DND-41 (cell line): ENCODE results near the gene POFUT2.

Experiments
- ATAC-seq: fragments of 200-7000 bp; cut with Tn5 transposase; 3 replicates; pipeline ENCODE4 v1.9.1; 2021; ENCODE audit warnings: low read depth; ENCODE audit not compliant: insufficient read depth
- DNase-seq: peaks from one replicate; pipeline ENCODE4 v3.0.0-alpha.2; 2020
- H2AFZ ChIP-seq: 2 replicates; pipeline ENCODE4 v1.6.0; 2012; ENCODE audit warnings: low read depth, low read length
- H3K27ac ChIP-seq: 2 replicates; pipeline ENCODE4 v1.5.1; 2012; ENCODE audit warnings: low read length, inconsistent platforms
- H3K27me3 ChIP-seq: fragments of 200-600 bp; sonication (generic); 2 replicates; pipeline ENCODE4 v1.6.0; 2012; ENCODE audit warnings: low read length, mild to moderate bottlenecking, inconsistent platforms; ENCODE audit not compliant: insufficient read depth, poor library complexity
- H3K36me3 ChIP-seq: 2 replicates; pipeline ENCODE4 v1.5.1; 2012; ENCODE audit warnings: low read length, inconsistent platforms; ENCODE audit not compliant: insufficient read depth
- H3K4me1 ChIP-seq: 2 replicates; pipeline ENCODE4 v1.5.1; 2012; ENCODE audit warnings: mild to moderate bottlenecking, low read length; ENCODE audit not compliant: insufficient read depth
- H3K4me2 ChIP-seq: 2 replicates; pipeline ENCODE4 v1.6.0; 2012; ENCODE audit warnings: mild to moderate bottlenecking, moderate library complexity, low read length, inconsistent platforms; ENCODE audit not compliant: insufficient read depth
- H3K4me3 ChIP-seq, 2 experiments: fragments of 200-600 bp in 1 of 2; shearing (Covaris generic) in 1 of 2; 2 replicates each; pipeline ENCODE4 v1.5.1; 2012 to 2016; ENCODE audit warnings: inconsistent platforms in 2 of 2, low read length in 2 of 2, mild to moderate bottlenecking in 2 of 2, low read depth in 1 of 2, moderate library complexity in 1 of 2
- H3K79me2 ChIP-seq: 2 replicates; pipeline ENCODE4 v1.6.0; 2012; ENCODE audit warnings: low read length, inconsistent platforms; ENCODE audit not compliant: insufficient read depth
- H3K9ac ChIP-seq: 2 replicates; pipeline ENCODE4 v1.6.0; 2012; ENCODE audit warnings: low read depth, mild to moderate bottlenecking, inconsistent platforms, low read length, moderate library complexity
- H3K9me3 ChIP-seq: 2 replicates; pipeline ENCODE4 v1.5.1; 2012; ENCODE audit warnings: low read length, moderate library complexity, mild to moderate bottlenecking, inconsistent platforms; ENCODE audit not compliant: insufficient read depth, severe bottlenecking
- H4K20me1 ChIP-seq: 2 replicates; pipeline ENCODE4 v1.6.0; 2012; ENCODE audit warnings: low read length; ENCODE audit not compliant: insufficient read depth
- EZH2 ChIP-seq: IDR thresholded peaks from 3 replicates; pipeline ENCODE4 v1.6.1; 2012; ENCODE audit warnings: borderline replicate concordance, low read depth, mild to moderate bottlenecking, moderate library complexity, low read length, inconsistent platforms; ENCODE audit not compliant: severe bottlenecking
- TF ChIP-seq, protein P1 (sequence below): IDR thresholded peaks from 2 replicates; pipeline ENCODE4 v1.5.1; 2012; ENCODE audit warnings: borderline replicate concordance, low read length, moderate library complexity, mild to moderate bottlenecking; ENCODE audit not compliant: poor library complexity, severe bottlenecking; ENCODE audit errors: extremely low read depth

The POFUT2 gene

GRCh38 chr21:45322960-45323461, 35.3 kb upstream of the POFUT2 start:
- Histone ChIP-seq H3K27ac (no peak overlapping the region), H2AFZ (no peak overlapping the region), H3K9me3 (no peaks in the 10 kb centered on the region), H3K36me3 (no peaks in the 10 kb centered on the region), H3K4me3 (no peak overlapping the region), H3K9ac (no peak overlapping the region), H3K4me2 (no peak overlapping the region), H3K27me3 (peaks cover 11% of the 10 kb centered on the region), H3K4me1 (no peaks in the 10 kb centered on the region), H3K79me2 (no peaks in the 10 kb centered on the region), H4K20me1 (peaks cover 16% of the 10 kb centered on the region)
- ATAC-seq = no peak
- TF ChIP-seq EZH2 = no peak
- TF ChIP-seq, protein P1, sequence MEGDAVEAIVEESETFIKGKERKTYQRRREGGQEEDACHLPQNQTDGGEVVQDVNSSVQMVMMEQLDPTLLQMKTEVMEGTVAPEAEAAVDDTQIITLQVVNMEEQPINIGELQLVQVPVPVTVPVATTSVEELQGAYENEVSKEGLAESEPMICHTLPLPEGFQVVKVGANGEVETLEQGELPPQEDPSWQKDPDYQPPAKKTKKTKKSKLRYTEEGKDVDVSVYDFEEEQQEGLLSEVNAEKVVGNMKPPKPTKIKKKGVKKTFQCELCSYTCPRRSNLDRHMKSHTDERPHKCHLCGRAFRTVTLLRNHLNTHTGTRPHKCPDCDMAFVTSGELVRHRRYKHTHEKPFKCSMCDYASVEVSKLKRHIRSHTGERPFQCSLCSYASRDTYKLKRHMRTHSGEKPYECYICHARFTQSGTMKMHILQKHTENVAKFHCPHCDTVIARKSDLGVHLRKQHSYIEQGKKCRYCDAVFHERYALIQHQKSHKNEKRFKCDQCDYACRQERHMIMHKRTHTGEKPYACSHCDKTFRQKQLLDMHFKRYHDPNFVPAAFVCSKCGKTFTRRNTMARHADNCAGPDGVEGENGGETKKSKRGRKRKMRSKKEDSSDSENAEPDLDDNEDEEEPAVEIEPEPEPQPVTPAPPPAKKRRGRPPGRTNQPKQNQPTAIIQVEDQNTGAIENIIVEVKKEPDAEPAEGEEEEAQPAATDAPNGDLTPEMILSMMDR = no peak
- DNase-seq = no peak

DNA sequence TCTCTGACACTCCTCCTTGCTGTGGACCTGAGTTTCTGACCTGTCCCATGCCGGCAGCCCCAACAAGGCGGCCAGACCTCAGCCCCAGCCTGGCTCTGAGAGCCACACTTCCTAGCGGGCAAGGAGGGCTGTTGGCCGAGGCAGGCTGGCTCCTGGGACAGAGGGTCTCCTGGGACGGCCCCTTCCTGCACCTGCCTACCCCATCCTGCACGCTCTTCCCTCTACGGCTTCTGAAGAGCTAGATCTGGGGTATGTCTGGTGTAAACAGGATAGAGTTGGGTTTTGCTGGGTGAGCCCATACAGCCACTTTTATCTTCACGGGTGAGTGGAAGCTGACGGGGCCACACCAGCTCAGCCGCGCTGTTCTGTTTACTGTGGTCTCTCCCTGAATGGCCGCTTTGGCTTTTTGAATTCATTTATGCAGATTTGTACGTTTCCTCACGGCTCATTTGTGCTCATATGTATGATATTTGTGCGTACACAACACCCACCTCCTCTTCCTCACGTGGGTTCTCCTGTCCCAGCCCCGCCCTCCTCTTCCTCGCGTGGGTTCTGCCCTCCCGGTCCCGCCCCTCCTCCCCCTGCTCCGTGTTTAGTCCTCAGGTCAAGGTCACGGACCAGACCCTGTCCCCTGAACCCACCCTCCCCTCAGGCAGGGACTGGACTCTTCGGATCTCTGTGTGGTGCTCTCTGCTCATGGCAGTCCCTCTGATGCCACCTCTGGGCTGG, 34.7 kb upstream of the POFUT2 start:
- ATAC-seq = peak; percentile 20; the same call in 1 of the 3 replicates
- no peak for DNase-seq
- H3K9me3 ChIP-seq = no peaks in the 10 kb centered on the region
- H3K27ac ChIP-seq = no peak overlapping the region
- H3K27me3 ChIP-seq = peaks cover 11% of the 10 kb centered on the region
- H3K4me3 ChIP-seq = no peak overlapping the region
- no peak overlapping the region for H3K9ac ChIP-seq
- no peak for TF ChIP-seq EZH2
- TF ChIP-seq, protein P1 = no peak
- H3K4me2 ChIP-seq = no peak overlapping the region
- peaks cover 15% of the 10 kb centered on the region for H4K20me1 ChIP-seq
- H3K79me2 ChIP-seq = no peaks in the 10 kb centered on the region
- no peak overlapping the region for H2AFZ ChIP-seq
- no peaks in the 10 kb centered on the region for H3K36me3 ChIP-seq
- no peaks in the 10 kb centered on the region for H3K4me1 ChIP-seq

DNA sequence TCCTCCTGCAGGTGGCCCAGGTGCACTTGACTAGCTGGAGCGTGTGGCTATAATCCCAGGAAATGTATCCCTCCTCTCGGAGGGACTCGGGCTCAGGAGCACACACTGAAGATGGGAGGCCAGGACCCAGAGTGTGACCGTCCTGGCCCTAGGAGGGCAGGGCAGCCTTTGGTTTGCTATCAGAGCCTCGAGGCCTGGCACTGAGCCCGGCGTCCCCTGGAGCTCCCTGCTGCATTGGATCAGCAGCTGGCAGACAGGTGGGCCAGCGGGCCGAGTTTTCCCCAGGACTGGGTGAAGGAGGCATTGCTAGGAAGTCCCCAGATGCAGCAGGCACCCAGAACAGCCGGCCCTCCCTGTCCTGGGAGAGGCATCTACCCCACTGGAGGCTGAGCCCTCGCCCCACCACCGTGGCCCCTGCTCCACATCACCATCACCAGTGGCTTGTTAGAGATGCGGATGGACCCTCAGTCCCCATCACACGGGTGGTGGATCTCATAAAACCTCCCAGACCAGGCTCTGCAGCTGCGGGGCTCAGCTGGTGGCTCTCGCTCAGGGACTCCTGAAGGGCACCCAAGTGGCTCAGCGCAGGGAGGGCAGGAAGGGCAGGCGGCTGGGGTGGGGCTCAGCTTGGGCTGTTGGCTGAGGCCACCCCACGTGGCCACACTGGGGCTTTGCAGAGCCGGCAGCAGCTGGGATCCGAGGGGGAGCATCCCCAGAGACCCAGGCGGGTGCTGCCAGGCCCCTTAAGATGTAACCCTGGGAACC, 32.7 kb upstream of the POFUT2 start:
- Histone ChIP-seq H3K27me3 (peaks cover 11% of the 10 kb centered on the region), H3K4me1 (no peaks in the 10 kb centered on the region), H3K4me2 (no peak overlapping the region), H3K4me3 (no peak overlapping the region), H3K9me3 (no peaks in the 10 kb centered on the region), H3K9ac (no peak overlapping the region), H4K20me1 (peaks cover 4% of the 10 kb centered on the region), H3K79me2 (no peaks in the 10 kb centered on the region), H2AFZ (no peak overlapping the region), H3K36me3 (no peaks in the 10 kb centered on the region), H3K27ac (no peak overlapping the region)
- TF ChIP-seq, protein P1 = no peak
- TF ChIP-seq EZH2 = no peak
- DNase-seq (no peak), ATAC-seq (no peak)
